ENCODE measurements around the gene FIBCD1. TPM values are rescaled to one million over a fixed set of nuclear protein-coding genes. Genes with fewer than 3 reads are reported as not detected.
"Not testable (repeated sequence)": the region's sequence is repeated elsewhere in the genome, so short reads cannot be mapped to it uniquely, and the experiment has no call there.

FIBCD1 gene
- total RNA-seq, 1 experiment from 2014 or later = 5.3 TPM

GRCh38 chr9:130922893-130923610 lies 16.0 kb downstream of the FIBCD1 start:
- no peak for DNase-seq (ENCODE audit: low spot score)

DNA sequence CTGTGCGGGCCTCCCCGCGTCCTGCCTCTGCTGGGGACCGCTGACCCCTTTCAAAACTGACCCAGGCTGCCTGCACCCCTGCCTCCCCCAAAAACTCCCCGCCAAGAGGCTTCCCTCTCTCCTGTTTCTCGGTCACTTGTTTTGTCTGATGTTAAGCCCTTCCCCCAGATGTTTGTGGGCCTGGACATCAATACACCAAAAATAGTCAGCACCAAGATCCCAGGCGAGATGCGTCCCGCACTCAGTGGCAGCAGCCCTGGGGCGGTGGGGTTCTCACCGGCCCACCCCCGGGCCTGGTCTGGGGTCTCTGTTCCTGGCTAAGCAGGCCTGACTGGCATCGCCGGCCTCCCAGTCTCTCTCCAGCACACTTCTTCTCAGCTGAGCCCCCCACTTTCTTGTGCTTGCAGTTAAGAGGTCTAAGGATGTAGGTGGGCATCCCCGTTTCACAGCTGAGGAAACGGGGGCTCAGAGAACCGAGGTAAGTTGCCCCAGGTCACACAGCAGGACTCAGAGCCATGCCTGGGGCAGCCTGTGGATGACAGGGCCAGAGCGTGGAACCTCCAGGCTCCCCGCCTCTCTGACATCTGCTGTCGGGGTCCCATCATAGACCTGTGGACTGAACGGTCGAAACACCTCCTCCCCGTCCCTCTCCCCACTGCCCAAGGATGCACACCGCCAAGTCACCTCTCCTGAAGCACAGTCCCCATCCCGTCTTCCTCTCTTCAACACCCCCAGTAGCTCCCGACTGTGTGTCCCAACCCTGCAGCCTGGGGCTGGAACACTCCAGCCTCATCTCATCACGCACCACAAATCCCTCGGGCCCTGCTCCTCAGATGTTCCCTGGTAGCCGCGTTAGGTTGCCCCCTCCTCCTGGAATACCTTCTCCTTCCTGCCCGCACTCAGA lies 16.8 kb downstream of the FIBCD1 start:
- DNase-seq (ENCODE audit: low spot score) = no peak

DNA sequence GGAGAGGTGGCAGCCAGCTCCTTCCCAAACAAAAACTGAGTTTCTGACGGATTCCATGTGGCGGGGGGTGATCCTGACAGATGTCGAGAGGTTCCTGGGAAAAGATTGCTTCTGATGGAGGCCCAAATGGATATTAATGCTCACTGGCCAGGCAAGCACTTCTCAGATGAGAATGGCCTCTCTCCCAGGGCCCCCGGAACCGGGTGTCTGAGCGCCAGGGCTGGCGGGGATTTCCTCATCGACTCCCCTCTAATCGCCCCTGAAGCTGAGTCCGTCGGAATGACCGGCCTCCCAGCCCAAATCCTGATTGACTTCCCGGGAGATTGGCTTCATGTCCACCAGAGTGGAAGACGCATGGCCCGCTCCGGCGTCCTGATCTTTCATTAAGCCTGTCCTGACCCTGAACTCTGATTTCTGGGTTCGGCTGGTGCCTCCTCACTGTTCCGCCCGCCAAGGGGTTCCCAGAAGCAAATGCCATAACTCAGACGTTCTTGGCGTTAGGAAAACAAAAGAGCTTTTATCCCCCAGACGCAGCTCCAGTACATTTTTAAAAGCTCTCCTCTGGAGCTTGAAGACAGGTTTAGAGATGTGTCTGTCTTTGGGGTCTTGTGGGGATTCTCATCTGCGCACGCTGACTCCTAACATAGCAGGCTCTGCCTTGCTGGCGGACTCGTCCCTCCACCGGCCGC lies 17.6 kb downstream of the FIBCD1 start:
- DNase-seq (ENCODE audit: low spot score) = no peak

DNA sequence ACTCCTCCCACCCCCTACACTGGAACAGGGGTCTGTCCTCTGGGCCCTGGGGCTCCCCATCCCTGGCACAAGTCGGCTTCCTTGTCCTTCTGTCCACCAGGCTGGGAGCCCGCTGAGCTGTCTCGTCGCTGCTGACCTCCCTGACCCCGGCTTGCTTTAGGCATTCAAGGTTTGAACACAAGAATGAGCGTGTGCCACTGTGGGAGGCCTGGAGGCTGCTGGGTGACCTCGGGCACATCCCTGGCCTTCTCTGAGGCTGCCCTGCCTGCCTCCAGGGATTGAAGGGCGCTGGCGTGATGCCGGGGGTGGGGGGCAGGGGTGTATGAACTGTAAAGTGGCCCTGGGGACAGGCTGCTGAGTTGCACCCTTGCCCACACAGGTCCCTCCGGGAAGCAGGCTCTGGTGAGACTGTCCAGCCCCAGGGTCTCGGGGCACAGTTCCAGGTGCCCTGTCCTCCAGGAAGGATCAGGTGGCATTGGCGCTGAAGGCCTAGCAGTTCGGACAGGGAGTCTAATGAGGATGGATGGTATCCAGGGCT lies 18.2 kb downstream of the FIBCD1 start:
- no peak for DNase-seq (ENCODE audit: low spot score)

DNA sequence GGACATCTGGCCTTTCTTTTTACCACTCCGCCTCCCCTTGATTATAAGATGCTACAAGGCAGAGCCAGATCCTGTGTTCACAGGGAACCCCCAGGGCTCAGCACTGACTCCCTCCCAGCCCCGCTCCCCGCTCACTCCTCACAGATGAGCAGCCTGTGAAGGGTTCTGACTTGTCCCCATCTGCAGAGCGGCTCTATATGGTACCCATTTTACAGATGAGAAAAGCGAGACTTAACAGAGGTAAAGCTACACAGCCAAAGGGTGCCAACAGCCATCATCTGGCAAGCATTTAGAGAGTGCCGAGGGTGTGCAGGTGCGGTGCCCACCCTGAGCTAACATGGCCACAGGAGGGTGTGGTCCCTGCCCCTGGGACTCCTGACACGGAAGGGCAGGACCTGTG lies 18.8 kb downstream of the FIBCD1 start:
- no peak for DNase-seq (ENCODE audit: low spot score)

GRCh38 chr9:130919559-130920145 lies 19.4 kb downstream of the FIBCD1 start:
- DNase-seq (ENCODE audit: low spot score) = no peak

- no peak for DNase-seq (ENCODE audit: low spot score)
Observed at GRCh38 chr9:130918826-130919558, 20.1 kb downstream of the FIBCD1 start.

DNA sequence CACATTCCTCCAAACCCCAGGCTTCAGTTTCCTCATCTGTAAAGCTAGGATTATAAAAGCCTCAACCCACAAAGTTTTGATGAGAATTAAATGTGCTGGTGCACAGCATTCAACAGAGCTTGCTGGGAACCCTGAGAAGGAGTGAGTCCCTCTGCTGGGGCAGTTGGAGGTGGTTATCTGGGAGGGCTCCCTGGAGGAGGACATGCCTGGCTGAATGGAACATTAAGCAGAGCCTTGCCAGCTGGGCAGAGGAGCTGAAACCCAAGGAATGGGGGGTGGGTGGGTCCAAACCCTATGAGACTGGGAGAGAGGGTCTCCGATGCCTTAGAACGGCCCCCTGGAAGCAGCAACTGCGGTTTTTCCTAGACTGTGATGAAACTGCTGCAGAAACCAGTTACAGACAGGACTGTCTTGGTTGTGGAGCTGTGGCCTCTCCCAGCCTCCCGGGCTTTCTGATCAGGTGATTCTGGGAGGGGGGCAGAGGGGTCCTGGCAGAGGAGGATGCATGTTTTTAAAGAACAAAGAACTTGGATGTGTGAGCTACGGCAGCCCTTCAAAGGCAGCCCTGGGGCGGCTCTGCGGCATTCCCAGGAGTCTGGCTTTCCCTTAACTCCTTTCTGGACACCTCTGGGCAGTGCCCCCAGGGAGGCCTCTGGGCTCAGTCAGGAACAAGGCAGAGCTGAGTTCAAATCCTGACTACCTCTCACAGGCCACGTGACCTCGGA lies 20.8 kb downstream of the FIBCD1 start:
- DNase-seq (ENCODE audit: low spot score) = no peak

- DNase-seq (ENCODE audit: low spot score) = no peak
Observed at GRCh38 chr9:130917168-130917960, 21.7 kb downstream of the FIBCD1 start.

- DNase-seq (ENCODE audit: low spot score) = no peak
Observed at GRCh38 chr9:130915096-130915447, 24.0 kb downstream of the FIBCD1 start.

DNA sequence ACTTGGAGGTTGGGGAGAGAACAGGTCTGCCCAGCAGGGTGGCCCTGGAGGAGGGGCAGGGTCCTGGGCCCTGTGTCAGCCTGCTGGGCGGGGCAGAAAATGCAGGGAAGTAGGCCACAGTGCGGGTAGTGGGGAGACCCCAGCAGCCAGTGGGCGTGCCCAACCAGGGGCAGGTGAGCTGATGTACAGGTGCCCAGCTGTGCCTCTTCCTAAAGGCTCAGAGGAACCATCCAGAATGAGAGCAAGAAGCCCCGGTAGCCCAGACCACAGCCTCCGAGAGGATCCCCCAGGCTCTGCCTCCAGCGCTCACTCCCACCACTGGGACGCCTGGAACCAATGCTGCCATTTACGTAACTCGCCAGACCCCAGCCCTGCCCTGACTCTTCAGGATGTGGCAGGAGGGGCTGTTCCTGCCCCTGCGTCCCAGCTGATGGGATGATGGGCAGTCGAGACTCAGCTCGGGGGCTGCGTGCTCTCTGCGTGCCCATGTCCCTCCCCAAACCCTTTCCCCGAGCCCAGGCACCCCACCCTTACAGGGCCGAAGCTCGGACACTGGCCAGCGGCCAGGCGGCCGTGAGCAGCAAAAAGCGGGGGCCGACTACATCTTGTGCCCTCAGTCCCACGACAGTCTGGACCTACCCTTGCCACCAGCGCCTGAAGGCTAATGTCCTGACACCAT lies 24.5 kb downstream of the FIBCD1 start:
- no peak for DNase-seq (ENCODE audit: low spot score)

- no peak for DNase-seq (ENCODE audit: low spot score)
Observed at GRCh38 chr9:130913599-130914416, 25.2 kb downstream of the FIBCD1 start.

- DNase-seq (ENCODE audit: low spot score) = peak; percentile 78
Observed at GRCh38 chr9:130912932-130913598, 26.0 kb downstream of the FIBCD1 start.

DNA sequence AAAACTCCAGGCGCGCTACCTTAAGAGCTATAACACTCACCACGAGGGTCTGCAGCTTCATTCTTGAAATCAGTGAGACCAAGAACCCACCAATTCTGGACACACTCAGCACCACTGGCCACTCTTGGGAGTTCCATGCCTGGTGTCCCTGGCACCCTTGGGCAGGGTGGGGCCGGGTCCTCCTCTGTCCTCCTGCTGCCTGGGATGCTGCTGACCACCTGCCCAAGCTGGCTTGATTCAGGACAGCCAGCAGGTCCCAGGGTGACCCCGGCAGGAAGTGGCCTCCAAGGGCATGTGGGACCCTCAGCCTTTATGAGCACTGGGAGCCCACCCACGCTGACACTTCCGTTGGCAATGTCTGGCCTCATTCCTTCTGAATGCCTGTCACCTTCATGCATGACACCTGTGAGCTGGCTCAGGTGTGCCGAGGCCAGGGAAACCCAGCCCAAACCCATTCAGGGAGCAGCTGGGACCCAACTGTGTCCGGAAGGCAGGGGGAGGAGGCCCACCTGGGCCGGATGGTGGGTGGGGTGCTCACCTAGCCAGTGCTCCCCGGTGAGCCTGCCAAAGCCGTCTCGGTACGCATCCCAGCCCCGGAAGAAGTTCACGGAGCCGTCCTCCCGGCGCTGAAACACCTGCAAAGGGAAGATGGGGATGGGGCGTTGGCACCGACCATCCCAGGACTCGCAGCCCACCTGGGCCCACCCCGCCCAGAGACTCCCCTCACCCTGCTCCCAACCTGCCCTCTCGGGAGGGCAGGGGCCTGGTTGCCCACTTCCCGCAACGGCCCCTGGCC lies 27.6 kb downstream of the FIBCD1 start:
- DNase-seq (ENCODE audit: low spot score) = no peak

GRCh38 chr9:130910670-130911069 lies 28.4 kb downstream of the FIBCD1 start:
- DNase-seq (ENCODE audit: low spot score) = not testable (repeated sequence)

DNA sequence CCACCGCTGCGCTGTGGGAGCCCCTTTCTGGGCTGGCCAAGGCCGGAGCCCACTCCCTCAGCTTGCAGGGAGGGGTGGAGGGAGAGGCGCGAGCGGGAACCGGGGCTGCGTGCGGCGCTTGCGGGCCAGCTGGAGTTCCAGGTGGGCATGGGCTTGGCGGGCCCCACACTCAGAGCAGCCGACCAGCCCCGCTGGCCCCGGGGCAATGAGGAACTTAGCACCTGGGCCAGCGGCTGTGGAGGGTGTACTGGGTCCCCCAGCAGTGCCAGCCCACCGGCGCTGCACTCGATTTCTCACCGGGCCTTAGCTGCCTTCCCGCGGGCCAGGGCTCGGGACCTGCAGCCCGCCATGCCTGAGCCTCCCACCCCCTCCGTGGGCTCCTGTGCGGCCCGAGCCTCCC lies 29.0 kb downstream of the FIBCD1 start:
- not testable (repeated sequence) for DNase-seq (ENCODE audit: low spot score)

GRCh38 chr9:130908878-130909355 lies 30.1 kb downstream of the FIBCD1 start:
- no peak for DNase-seq (ENCODE audit: low spot score)

All from H4 (cell line).